Breast epithelium (tissue), 4 donors: ENCODE measurements around the gene CDC73. TPM values are rescaled to one million over a fixed set of nuclear protein-coding genes. Genes with fewer than 3 reads are reported as not detected.
A peak's percentile ranks its signal among the peaks of the same experiment; 100 is the strongest.

Source experiments
- DNase-seq, 2 donors: peaks; one replicate each; pipeline ENCODE4 v3.0.0-alpha.2; 2019; ENCODE audit warnings: low spot score in 2 of 2
- H3K27ac ChIP-seq, 2 donors: fragments of 200-600 bp; sonication (generic) in 1 of 2; one replicate each; pipeline ENCODE4 v1.5.1; 2016 to 2019; ENCODE audit warnings: mild to moderate bottlenecking in 1 of 2
- H3K27me3 ChIP-seq, 2 donors: fragments of 200-600 bp; sonication (generic) in 1 of 2; one replicate each; pipeline versions ENCODE4 v1.5.1 to v1.6.0; 2017 to 2019; ENCODE audit warnings: control low read depth in 1 of 2, mild to moderate bottlenecking in 1 of 2
- H3K36me3 ChIP-seq: fragments of 200-600 bp; one replicate; pipeline ENCODE4 v1.5.1; 2019
- H3K4me1 ChIP-seq, 2 donors: fragments of 200-600 bp; sonication (generic); one replicate each; pipeline ENCODE4 v1.5.1; 2016 to 2019; ENCODE audit warnings: control low read depth in 1 of 2
- H3K4me3 ChIP-seq, 3 donors: fragments of 200-600 bp; sonication (generic); 1 replicate in 2 of 3; 2 replicates in 1 of 3; pipeline ENCODE4 v1.5.1; 2016 to 2019; ENCODE audit warnings: mild to moderate bottlenecking in 3 of 3, moderate library complexity in 2 of 3
- H3K9me3 ChIP-seq, 2 donors: fragments of 200-600 bp; sonication (generic) in 1 of 2; one replicate each; pipeline ENCODE4 v1.5.1; 2016 to 2019; ENCODE audit warnings: control low read depth in 1 of 2
- POLR2A ChIP-seq: fragments of 450-650 bp; IDR thresholded peaks from one replicate; pipeline ENCODE4 v1.6.1; 2016; ENCODE audit warnings: antibody characterized with exemption, mild to moderate bottlenecking, moderate library complexity
- POLR2AphosphoS5 ChIP-seq, 3 donors: sonication (generic); formaldehyde crosslinking; IDR thresholded peaks; one replicate each; pipeline ENCODE4 v1.6.1; 2017; ENCODE audit warnings: antibody characterized with exemption in 3 of 3
- intact Hi-C: fragments of 100-400 bp; cut with DNase I; formaldehyde crosslinking; loops from one replicate; pipeline ENCODE4 v1.15.1; 2023; ENCODE audit warnings: low total_unique reads
- total RNA-seq, 3 donors: library from RNA; depleted of rRNA; stranded (reverse); fragments of >200 nt; gene quantifications; one replicate each; pipeline ENCODE4 v1.1.0, GENCODE V29; 2016
- TF ChIP-seq, protein P1 (sequence below), 3 donors: fragments of 450-650 bp; IDR thresholded peaks; one replicate each; pipeline ENCODE4 v1.5.1; 2016 to 2017; ENCODE audit warnings: antibody characterized with exemption in 3 of 3, mild to moderate bottlenecking in 3 of 3, moderate library complexity in 3 of 3

The CDC73 gene
- total RNA-seq, 3 donors from 2014 or later = 36.1 to 52.0 (median 49.6) TPM

DNA sequence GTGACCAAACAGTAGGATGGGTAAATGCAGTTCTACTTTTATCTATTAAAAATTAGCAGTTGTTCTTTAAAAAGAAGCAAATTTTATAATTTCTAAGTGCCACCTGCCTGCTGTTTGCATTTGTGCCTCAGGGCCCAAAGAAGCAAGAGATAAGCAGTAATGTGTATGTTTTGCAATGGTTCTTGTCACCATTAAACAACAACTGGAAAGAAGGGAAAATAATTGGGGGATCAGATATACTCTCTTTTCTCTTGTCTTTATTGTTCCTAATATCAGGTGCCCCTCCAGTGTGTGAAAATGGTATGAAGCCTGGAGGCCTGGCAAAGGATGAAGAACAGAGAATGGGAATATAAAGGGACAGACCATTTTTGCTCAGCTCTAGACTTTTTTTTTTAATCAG is 55.0 kb downstream of the CDC73 start:
- DNase-seq = no peak
- H3K9me3 ChIP-seq = no peaks in the 10 kb centered on the region
- H3K27me3 ChIP-seq = no peaks in the 10 kb centered on the region
- no peak overlapping the region for H3K4me3 ChIP-seq
- no peak overlapping the region for H3K27ac ChIP-seq
- intact Hi-C loops = no loop called here
- no peaks in the 10 kb centered on the region for H3K36me3 ChIP-seq
- TF ChIP-seq, protein P1, sequence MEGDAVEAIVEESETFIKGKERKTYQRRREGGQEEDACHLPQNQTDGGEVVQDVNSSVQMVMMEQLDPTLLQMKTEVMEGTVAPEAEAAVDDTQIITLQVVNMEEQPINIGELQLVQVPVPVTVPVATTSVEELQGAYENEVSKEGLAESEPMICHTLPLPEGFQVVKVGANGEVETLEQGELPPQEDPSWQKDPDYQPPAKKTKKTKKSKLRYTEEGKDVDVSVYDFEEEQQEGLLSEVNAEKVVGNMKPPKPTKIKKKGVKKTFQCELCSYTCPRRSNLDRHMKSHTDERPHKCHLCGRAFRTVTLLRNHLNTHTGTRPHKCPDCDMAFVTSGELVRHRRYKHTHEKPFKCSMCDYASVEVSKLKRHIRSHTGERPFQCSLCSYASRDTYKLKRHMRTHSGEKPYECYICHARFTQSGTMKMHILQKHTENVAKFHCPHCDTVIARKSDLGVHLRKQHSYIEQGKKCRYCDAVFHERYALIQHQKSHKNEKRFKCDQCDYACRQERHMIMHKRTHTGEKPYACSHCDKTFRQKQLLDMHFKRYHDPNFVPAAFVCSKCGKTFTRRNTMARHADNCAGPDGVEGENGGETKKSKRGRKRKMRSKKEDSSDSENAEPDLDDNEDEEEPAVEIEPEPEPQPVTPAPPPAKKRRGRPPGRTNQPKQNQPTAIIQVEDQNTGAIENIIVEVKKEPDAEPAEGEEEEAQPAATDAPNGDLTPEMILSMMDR (IDR thresholded peaks at IDR 0.05) = no peak
- TF ChIP-seq POLR2AphosphoS5 (IDR thresholded peaks at IDR 0.05) (no peak), POLR2A (no peak)
- no peaks in the 10 kb centered on the region for H3K4me1 ChIP-seq

DNA sequence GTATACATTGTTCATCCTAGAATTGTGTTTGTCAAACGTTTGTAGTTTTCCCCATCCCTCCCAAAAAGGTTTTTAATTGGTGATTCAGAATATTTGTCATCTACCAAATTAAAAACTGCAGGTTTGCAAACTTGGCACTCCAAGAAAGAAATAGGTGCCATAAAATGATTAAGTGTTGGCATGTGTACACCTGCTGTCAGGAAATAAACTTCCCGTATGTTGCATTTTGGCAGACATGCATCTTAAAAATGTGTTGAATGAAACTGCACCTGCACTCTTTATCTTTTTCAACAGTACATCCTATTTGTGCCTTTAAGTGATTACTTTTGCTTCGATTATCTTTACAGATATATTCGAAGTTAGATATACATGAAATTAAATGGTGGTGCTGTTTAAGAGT is 57.3 kb downstream of the CDC73 start:
- Histone ChIP-seq H3K9me3 (no peaks in the 10 kb centered on the region), H3K27me3 (no peaks in the 10 kb centered on the region), H3K36me3 (no peaks in the 10 kb centered on the region), H3K4me1 (no peaks in the 10 kb centered on the region), H3K4me3 (no peak overlapping the region), H3K27ac (no peak overlapping the region)
- no peak for DNase-seq
- TF ChIP-seq, protein P1 (IDR thresholded peaks at IDR 0.05) = no peak
- no peak for TF ChIP-seq POLR2A
- TF ChIP-seq POLR2AphosphoS5 (IDR thresholded peaks at IDR 0.05) = no peak
- intact Hi-C loops = no loop called here

DNA sequence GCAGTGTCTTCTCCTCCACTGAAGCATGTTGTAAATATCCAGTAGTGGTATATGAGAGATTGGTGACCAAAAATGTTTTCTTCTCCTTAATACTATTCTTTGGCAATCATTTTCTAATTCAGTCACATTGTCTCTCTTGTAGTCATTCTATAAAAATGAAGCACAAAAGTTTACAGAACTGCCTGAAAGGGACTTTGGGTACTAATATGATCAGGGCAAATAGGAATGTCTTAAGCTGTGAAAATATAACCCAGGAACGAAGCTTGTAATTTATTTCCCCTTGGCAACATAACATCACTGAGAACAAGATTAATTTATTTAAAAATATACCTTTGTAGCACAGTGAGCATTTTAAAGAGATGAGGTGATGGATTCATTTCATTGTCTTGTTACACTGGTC is 59.7 kb downstream of the CDC73 start:
- TF ChIP-seq POLR2A (no peak), POLR2AphosphoS5 (IDR thresholded peaks at IDR 0.05) (no peak)
- TF ChIP-seq, protein P1 (IDR thresholded peaks at IDR 0.05) = no peak
- Histone ChIP-seq H3K4me3 (no peak overlapping the region), H3K9me3 (no peaks in the 10 kb centered on the region), H3K36me3 (no peaks in the 10 kb centered on the region), H3K27ac (no peak overlapping the region), H3K4me1 (no peaks in the 10 kb centered on the region), H3K27me3 (no peaks in the 10 kb centered on the region)
- no peak for DNase-seq
- intact Hi-C loops = no loop called here

DNA sequence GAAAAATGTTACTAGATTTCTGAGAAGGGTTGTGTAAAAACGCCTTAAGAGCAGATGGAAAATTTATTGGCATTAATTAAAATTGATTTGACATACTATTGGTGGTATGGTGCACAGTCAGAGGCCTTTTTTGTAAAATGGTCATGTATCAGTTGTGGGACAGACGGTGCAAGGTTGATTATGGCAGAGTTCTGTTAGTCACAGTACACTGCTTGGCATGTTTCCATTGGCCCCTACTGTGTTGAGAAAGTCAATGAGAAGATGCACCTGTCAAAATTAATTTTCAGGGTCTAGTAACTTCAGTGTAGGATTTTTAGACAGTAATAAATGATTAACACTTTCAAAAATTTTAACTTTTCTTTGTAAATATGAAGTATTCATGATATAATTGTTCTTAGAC is 60.2 kb downstream of the CDC73 start:
- H3K27ac ChIP-seq = no peak overlapping the region

DNA sequence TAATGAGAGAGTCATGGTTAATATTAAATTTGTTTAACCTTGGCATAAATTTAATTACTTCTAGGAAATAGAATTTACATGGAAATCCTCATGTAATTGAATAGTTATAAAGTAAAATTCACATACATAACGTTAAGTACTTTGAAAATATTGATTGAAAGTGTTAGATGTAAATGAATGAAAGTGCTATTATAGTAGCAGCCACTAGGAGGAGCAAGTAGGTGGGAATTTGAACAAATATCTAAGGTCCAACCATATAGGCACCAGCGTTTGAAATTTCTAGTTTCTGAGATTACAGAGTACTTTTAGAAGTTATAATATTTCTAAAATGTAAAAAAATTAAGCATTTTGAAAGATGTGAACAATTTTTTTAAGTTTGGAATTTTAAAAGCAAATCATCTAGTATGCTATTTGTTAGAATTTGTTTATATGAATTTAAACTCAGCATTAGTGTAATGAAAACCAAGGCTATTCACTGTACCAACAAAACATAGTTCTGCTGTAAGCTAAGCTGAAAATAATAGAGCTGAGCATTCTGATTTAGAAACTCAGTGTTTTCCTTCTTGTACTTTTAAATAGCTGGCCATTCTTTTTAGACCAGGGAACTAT is 61.3 kb downstream of the CDC73 start:
- TF ChIP-seq POLR2A = no peak
- TF ChIP-seq POLR2AphosphoS5 (IDR thresholded peaks at IDR 0.05) = no peak
- TF ChIP-seq, protein P1 (IDR thresholded peaks at IDR 0.05) = peak; percentile 57 to 68 (median 59)
- Histone ChIP-seq H3K4me1 (no peaks in the 10 kb centered on the region), H3K4me3 (no peak overlapping the region), H3K36me3 (no peaks in the 10 kb centered on the region), H3K27ac (no peak overlapping the region), H3K27me3 (no peaks in the 10 kb centered on the region), H3K9me3 (no peaks in the 10 kb centered on the region)
- no peak for DNase-seq
- intact Hi-C loops = no loop called here

More for the DNA sequence above, 60.2 kb downstream of the CDC73 start:
- no peaks in the 10 kb centered on the region for H3K4me1 ChIP-seq
- no peaks in the 10 kb centered on the region for H3K9me3 ChIP-seq
- H3K4me3 ChIP-seq = no peak overlapping the region
- no peak for TF ChIP-seq POLR2AphosphoS5 (IDR thresholded peaks at IDR 0.05)
- no peak for TF ChIP-seq POLR2A
- TF ChIP-seq, protein P1 (IDR thresholded peaks at IDR 0.05) = no peak
- intact Hi-C loops = no loop called here
- no peak for DNase-seq
- no peaks in the 10 kb centered on the region for H3K27me3 ChIP-seq
- H3K36me3 ChIP-seq = no peaks in the 10 kb centered on the region
